Natural killer cell (primary cell): ENCODE results near the gene MAPK7. TPM values are rescaled to one million over a fixed set of nuclear protein-coding genes. Genes with fewer than 3 reads are reported as not detected.

Experiments used
- ATAC-seq, 3 donors: fragments of 150-1000 bp in 2 of 3; fragments of 200-7000 bp in 1 of 3; cut with Tn5 transposase; 1 replicate in 1 of 3; 2 replicates in 2 of 3; pipeline ENCODE4 v1.10.0; 2021; ENCODE audit warnings: mild to moderate bottlenecking in 2 of 3, moderate library complexity in 2 of 3
- DNase-seq, 2 donors: peaks; one replicate each; pipeline versions ENCODE4 v3.0.0 to v3.0.0-alpha.2; 2013 to 2021; ENCODE audit warnings: mixed read lengths in 1 of 2
- H3K27ac ChIP-seq: one replicate; pipeline ENCODE4 v1.5.1; 2013; ENCODE audit warnings: mild to moderate bottlenecking, low read length
- H3K27me3 ChIP-seq: one replicate; pipeline ENCODE4 v1.6.1; 2013; ENCODE audit warnings: low read length; ENCODE audit not compliant: control insufficient read depth, insufficient read depth
- H3K36me3 ChIP-seq: one replicate; pipeline ENCODE4 v1.6.1; 2013; ENCODE audit warnings: low read length; ENCODE audit not compliant: control insufficient read depth, insufficient read depth
- H3K4me1 ChIP-seq: one replicate; pipeline ENCODE4 v1.6.1; 2013; ENCODE audit warnings: low read length; ENCODE audit not compliant: control insufficient read depth, insufficient read depth
- H3K4me3 ChIP-seq: one replicate; pipeline ENCODE4 v1.5.1; 2013; ENCODE audit warnings: low read length
- H3K9me3 ChIP-seq: one replicate; pipeline ENCODE4 v1.6.1; 2013; ENCODE audit warnings: low read length; ENCODE audit not compliant: control insufficient read depth, insufficient read depth
- H3K27ac Mint-ChIP-seq, 2 donors: one replicate each; pipeline ENCODE4 v1.8.0; 2022; ENCODE audit warnings: mild to moderate bottlenecking in 2 of 2, mixed read lengths in 2 of 2, moderate library complexity in 1 of 2
- H3K27me3 Mint-ChIP-seq, 2 donors: one replicate each; pipeline ENCODE4 v1.8.0; 2022; ENCODE audit warnings: low read depth in 2 of 2, mixed read lengths in 2 of 2
- H3K36me3 Mint-ChIP-seq: one replicate; pipeline ENCODE4 v1.8.0; 2022; ENCODE audit warnings: mixed read lengths
- H3K4me1 Mint-ChIP-seq, 2 donors: one replicate each; pipeline ENCODE4 v1.8.0; 2022; ENCODE audit warnings: mixed read lengths in 2 of 2
- H3K4me3 Mint-ChIP-seq: one replicate; pipeline ENCODE4 v1.8.0; 2022; ENCODE audit warnings: mild to moderate bottlenecking, moderate library complexity, mixed read lengths
- H3K9me3 Mint-ChIP-seq, 2 donors: one replicate each; pipeline ENCODE4 v1.8.0; 2022; ENCODE audit warnings: mixed read lengths in 2 of 2
- CTCF ChIP-seq: fragments of 200-600 bp; IDR thresholded peaks from one replicate; pipeline ENCODE4 v1.8.0; 2022; ENCODE audit warnings: antibody characterized with exemption
- WGBS: methylation state at CpG from one replicate; pipeline ENCODE4 v1.1.7; 2013; ENCODE audit warnings: missing lambda C conversion rate; ENCODE audit not compliant: insufficient coverage; 5-methylcytosine and 5-hydroxymethylcytosine counted together
- intact Hi-C: fragments of 100-400 bp; cut with micrococcal nuclease; formaldehyde crosslinking; loops from one replicate; pipeline ENCODE4 v1.14.2; 2022
- total RNA-seq, 4 donors: library from RNA; stranded (reverse); fragments of 120-200 nt in 1 of 4; gene quantifications; one replicate each; pipeline versions ENCODE4 v1.2.3 to v1.2.4, GENCODE V29; 2013 to 2022

The MAPK7 gene
- total RNA-seq, 3 donors from 2014 or later (not counting 1 experiment from before 2014, with no cell fraction given): 39.2 to 63.5 (median 54.1) TPM

- intact Hi-C loops: no loop called here
- Histone ChIP-seq H3K27me3 (no peaks in the 10 kb centered on the region), H3K4me3 (no peak overlapping the region), H3K4me1 (no peaks in the 10 kb centered on the region), H3K9me3 (no peaks in the 10 kb centered on the region), H3K36me3 (no peaks in the 10 kb centered on the region), H3K27ac (no peak overlapping the region)
- H3K9me3 Mint-ChIP-seq: no peaks in the 10 kb centered on the region
- H3K36me3 Mint-ChIP-seq: no peaks in the 10 kb centered on the region
- DNase-seq: no peak
- ATAC-seq: no peak
- WGBS: 75% methylated on average over 3 of the region's 3 CpGs
- H3K27ac Mint-ChIP-seq: no peak overlapping the region
- H3K4me3 Mint-ChIP-seq: no peak overlapping the region
- H3K27me3 Mint-ChIP-seq: peaks cover 0 to 4% of the 10 kb centered on the region in 2 donors
- TF ChIP-seq CTCF: no peak
- peaks cover 5 to 6% of the 10 kb centered on the region in 2 donors for H3K4me1 Mint-ChIP-seq
Measured at GRCh38 chr17:19399750-19400450, 21.6 kb downstream of the MAPK7 start.

- 85% methylated on average over 8 of the region's 8 CpGs for WGBS
- no peak for ATAC-seq
Measured at GRCh38 chr17:19401321-19402010, 23.2 kb downstream of the MAPK7 start.

GRCh38 chr17:19402171-19402570 is 23.9 kb downstream of the MAPK7 start:
- Histone ChIP-seq H3K36me3 (no peaks in the 10 kb centered on the region), H3K27me3 (no peaks in the 10 kb centered on the region), H3K27ac (no peak overlapping the region), H3K4me1 (no peaks in the 10 kb centered on the region), H3K9me3 (no peaks in the 10 kb centered on the region), H3K4me3 (no peak overlapping the region)
- no peak for TF ChIP-seq CTCF
- intact Hi-C loops: no loop called here
- Mint-ChIP-seq H3K27me3 (no peaks in the 10 kb centered on the region), H3K27ac (no peak overlapping the region), H3K36me3 (no peaks in the 10 kb centered on the region), H3K4me1 (peaks cover 5 to 6% of the 10 kb centered on the region in 2 donors), H3K9me3 (no peaks in the 10 kb centered on the region), H3K4me3 (no peak overlapping the region)
- ATAC-seq: no peak
- 91% methylated on average over 1 of the region's 1 CpG for WGBS
- DNase-seq: no peak

More at GRCh38 chr17:19401321-19402010, 23.2 kb downstream of the MAPK7 start:
- Histone ChIP-seq H3K27ac (no peak overlapping the region), H3K9me3 (no peaks in the 10 kb centered on the region), H3K4me3 (no peak overlapping the region), H3K27me3 (no peaks in the 10 kb centered on the region), H3K36me3 (no peaks in the 10 kb centered on the region), H3K4me1 (no peaks in the 10 kb centered on the region)
- H3K4me3 Mint-ChIP-seq: no peak overlapping the region
- no peak for TF ChIP-seq CTCF
- H3K4me1 Mint-ChIP-seq: peaks cover 5 to 6% of the 10 kb centered on the region in 2 donors
- H3K9me3 Mint-ChIP-seq: no peaks in the 10 kb centered on the region
- no peak overlapping the region for H3K27ac Mint-ChIP-seq
- H3K36me3 Mint-ChIP-seq: no peaks in the 10 kb centered on the region
- intact Hi-C loops: no loop called here
- H3K27me3 Mint-ChIP-seq: peaks cover 0 to 4% of the 10 kb centered on the region in 2 donors
- no peak for DNase-seq
